GM12878 (cell line): ENCODE data around the gene TCOF1. TPM values are rescaled to one million over a fixed set of nuclear protein-coding genes. Genes with fewer than 3 reads are reported as not detected.

ENCODE experiments used
- BMI1 ChIP-seq: fragments of 450-650 bp; IDR thresholded peaks from 2 replicates; pipeline ENCODE4 v1.6.1; 2016; ENCODE audit warnings: mild to moderate bottlenecking, moderate library complexity, borderline replicate concordance
- ETV6 ChIP-seq, 2 experiments: fragments of 450-650 bp in 1 of 2; IDR thresholded peaks in 1 of 2; conservative IDR thresholded peaks in 1 of 2; 2 replicates each; pipeline ENCODE4 v1.6.1; 2014; ENCODE audit warnings: antibody characterized with exemption in 1 of 2, borderline replicate concordance in 1 of 2, low read depth in 1 of 2, mild to moderate bottlenecking in 1 of 2, moderate library complexity in 1 of 2
- FOS ChIP-seq: IDR thresholded peaks from 3 replicates; pipeline ENCODE4 v1.6.1; 2011; ENCODE audit warnings: borderline replicate concordance; ENCODE audit not compliant: insufficient read length; ENCODE audit errors: extremely low read depth
- HDAC6 ChIP-seq: fragments of 200-600 bp; sonication (generic); IDR thresholded peaks from one replicate; pipeline ENCODE4 v1.8.0; 2017; ENCODE audit warnings: antibody characterized with exemption; ENCODE audit not compliant: unreplicated experiment
- IKZF2 ChIP-seq, 2 experiments: fragments of 450-650 bp; IDR thresholded peaks; 2 replicates each; pipeline ENCODE4 v1.6.1; 2017; ENCODE audit warnings: mild to moderate bottlenecking in 2 of 2, moderate library complexity in 2 of 2
- NRF1 ChIP-seq: conservative IDR thresholded peaks from 2 replicates; pipeline ENCODE4 v1.6.1; 2011; ENCODE audit warnings: mild to moderate bottlenecking, low read depth, low read length, improper control_type of control experiment
- POLR2AphosphoS2 ChIP-seq: IDR thresholded peaks from 2 replicates; pipeline ENCODE4 v1.6.1; 2011; ENCODE audit warnings: low read depth, mild to moderate bottlenecking, low read length, improper control_type of control experiment, moderate library complexity
- SIN3A ChIP-seq: IDR thresholded peaks from 2 replicates; pipeline ENCODE4 v1.6.1; 2012; ENCODE audit warnings: low read depth, low read length, improper control_type of control experiment
- SREBF1 ChIP-seq: IDR thresholded peaks from 2 replicates; pipeline ENCODE4 v1.6.1; 2012; ENCODE audit warnings: mild to moderate bottlenecking, low read length
- TCF7 ChIP-seq: IDR thresholded peaks from 2 replicates; pipeline ENCODE4 v1.6.1; 2014; ENCODE audit warnings: antibody characterized with exemption, borderline replicate concordance
- ZBED1 ChIP-seq: IDR thresholded peaks from 2 replicates; pipeline ENCODE4 v1.6.1; 2016; ENCODE audit warnings: borderline replicate concordance
- polyA plus RNA-seq, 11 experiments: library from polyadenylated mRNA; depleted of rRNA in 4 of 11; unstranded in 6 of 11; stranded (reverse) in 5 of 11; fragments of >200 nt; fragmentation: Nextera tagmentation in 4 of 11; fragmentation: Illumina TruSeq in 1 of 11; extraction: Ambion mirVana in 4 of 11; extraction: Trizol in 1 of 11; gene quantifications; 1 replicate in 1 of 11; 2 replicates in 10 of 11; pipeline versions ENCODE4 v1.2.1 to v1.2.3, GENCODE V29; 2011 to 2016; ENCODE audit warnings: inconsistent platforms in 2 of 11, missing spikeins in 2 of 11, low read depth in 1 of 11
- total RNA-seq, 4 experiments: library from RNA; depleted of rRNA in 3 of 4; stranded (reverse); fragments of >200 nt in 3 of 4; fragmentation: Illumina TruSeq in 1 of 4; extraction: Trizol in 1 of 4; gene quantifications; 2 replicates each; pipeline versions ENCODE4 v1.2.1 to v1.2.3, GENCODE V29; 2013 to 2021
- TF ChIP-seq, protein P1 (sequence below): fragments of 450-650 bp; IDR thresholded peaks from 2 replicates; pipeline ENCODE4 v1.6.1; 2017; ENCODE audit warnings: mild to moderate bottlenecking, moderate library complexity
- TF ChIP-seq, protein P2 (sequence below): IDR thresholded peaks from 2 replicates; pipeline ENCODE4 v1.6.1; 2012; ENCODE audit warnings: mild to moderate bottlenecking, low read depth, low read length
- TF ChIP-seq, protein P3 (sequence below): IDR thresholded peaks from 2 replicates; pipeline ENCODE4 v1.6.1; 2011; ENCODE audit warnings: mild to moderate bottlenecking, low read depth, low read length, moderate library complexity; ENCODE audit not compliant: insufficient replicate concordance
- TF ChIP-seq, protein P4 (sequence below): fragments of 450-650 bp; IDR thresholded peaks from 2 replicates; pipeline ENCODE4 v1.6.1; 2016; ENCODE audit warnings: mild to moderate bottlenecking
- TF ChIP-seq, protein P5 (sequence below): IDR thresholded peaks from 2 replicates; pipeline ENCODE4 v1.6.1; 2012; ENCODE audit warnings: low read depth, low read length, improper control_type of control experiment

TCOF1 gene
- total and polyA plus RNA-seq, 10 of the 15 experiments (the other 5 are each of a cell fraction or from before 2014, with no cell fraction given) = 8.7 to 83.9 (median 38.9) TPM

DNA sequence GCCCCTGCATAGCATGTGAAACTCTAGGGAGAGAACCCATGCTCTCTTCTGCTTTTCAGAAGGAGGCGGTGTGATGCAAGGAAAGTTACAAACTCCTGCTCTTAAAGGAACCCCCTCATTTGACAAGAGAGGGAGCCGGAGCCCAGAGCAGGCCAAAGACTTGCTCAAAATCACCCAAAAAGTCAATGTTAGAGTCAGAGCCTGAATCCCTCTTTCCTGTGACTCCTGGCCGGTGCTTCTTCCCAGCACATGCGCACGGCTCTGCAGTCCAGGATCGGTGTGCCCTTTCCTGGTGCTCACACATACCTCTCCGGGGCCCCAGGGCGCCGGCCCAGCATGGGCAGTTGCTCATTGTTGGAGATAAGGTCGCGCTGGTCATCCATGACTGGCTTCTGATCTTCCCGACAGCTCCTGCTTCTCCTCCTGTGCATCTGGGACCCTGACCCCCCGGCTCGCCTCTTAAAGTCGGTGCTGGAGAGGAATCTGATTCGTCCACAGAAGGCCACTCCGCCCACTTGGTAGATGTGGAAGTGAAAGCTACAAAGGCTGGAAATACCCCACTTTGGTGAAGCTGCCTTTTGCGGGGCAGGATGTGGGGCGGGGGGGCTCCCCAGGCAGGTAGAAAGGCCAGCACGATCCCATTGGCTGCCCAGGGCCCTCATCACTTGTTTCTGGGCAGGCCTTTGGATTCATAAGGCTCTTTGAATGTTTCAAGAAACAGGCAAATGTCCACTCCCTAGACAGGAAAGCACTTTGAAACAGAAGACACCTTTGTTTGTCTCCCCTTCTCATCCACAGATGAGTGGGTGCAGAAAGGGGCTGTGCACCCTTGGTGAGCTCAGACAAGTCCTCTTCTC, 55.0 kb downstream of the TCOF1 start, which contains the start of gene CD74 (continued):
- TF ChIP-seq, protein P1, sequence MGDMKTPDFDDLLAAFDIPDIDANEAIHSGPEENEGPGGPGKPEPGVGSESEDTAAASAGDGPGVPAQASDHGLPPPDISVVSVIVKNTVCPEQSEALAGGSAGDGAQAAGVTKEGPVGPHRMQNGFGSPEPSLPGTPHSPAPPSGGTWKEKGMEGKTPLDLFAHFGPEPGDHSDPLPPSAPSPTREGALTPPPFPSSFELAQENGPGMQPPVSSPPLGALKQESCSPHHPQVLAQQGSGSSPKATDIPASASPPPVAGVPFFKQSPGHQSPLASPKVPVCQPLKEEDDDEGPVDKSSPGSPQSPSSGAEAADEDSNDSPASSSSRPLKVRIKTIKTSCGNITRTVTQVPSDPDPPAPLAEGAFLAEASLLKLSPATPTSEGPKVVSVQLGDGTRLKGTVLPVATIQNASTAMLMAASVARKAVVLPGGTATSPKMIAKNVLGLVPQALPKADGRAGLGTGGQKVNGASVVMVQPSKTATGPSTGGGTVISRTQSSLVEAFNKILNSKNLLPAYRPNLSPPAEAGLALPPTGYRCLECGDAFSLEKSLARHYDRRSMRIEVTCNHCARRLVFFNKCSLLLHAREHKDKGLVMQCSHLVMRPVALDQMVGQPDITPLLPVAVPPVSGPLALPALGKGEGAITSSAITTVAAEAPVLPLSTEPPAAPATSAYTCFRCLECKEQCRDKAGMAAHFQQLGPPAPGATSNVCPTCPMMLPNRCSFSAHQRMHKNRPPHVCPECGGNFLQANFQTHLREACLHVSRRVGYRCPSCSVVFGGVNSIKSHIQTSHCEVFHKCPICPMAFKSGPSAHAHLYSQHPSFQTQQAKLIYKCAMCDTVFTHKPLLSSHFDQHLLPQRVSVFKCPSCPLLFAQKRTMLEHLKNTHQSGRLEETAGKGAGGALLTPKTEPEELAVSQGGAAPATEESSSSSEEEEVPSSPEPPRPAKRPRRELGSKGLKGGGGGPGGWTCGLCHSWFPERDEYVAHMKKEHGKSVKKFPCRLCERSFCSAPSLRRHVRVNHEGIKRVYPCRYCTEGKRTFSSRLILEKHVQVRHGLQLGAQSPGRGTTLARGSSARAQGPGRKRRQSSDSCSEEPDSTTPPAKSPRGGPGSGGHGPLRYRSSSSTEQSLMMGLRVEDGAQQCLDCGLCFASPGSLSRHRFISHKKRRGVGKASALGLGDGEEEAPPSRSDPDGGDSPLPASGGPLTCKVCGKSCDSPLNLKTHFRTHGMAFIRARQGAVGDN = peak; percentile 97
- TF ChIP-seq NRF1 = no peak
- TF ChIP-seq POLR2AphosphoS2 = peak; percentile 100
- peak; percentile 80 to 87 for TF ChIP-seq IKZF2 (IDR thresholded peaks at IDR 0.05)
- peak in 1 of 2 experiments; percentile 36; a peak in 1 of 4 replicates for TF ChIP-seq ETV6 (conservative IDR thresholded peaks at IDR 0.05 in 1 of 2, IDR thresholded peaks at IDR 0.05 in 1 of 2; ENCODE audit: borderline replicate concordance in 1 of 2, low read depth in 1 of 2)
- TF ChIP-seq, protein P2, sequence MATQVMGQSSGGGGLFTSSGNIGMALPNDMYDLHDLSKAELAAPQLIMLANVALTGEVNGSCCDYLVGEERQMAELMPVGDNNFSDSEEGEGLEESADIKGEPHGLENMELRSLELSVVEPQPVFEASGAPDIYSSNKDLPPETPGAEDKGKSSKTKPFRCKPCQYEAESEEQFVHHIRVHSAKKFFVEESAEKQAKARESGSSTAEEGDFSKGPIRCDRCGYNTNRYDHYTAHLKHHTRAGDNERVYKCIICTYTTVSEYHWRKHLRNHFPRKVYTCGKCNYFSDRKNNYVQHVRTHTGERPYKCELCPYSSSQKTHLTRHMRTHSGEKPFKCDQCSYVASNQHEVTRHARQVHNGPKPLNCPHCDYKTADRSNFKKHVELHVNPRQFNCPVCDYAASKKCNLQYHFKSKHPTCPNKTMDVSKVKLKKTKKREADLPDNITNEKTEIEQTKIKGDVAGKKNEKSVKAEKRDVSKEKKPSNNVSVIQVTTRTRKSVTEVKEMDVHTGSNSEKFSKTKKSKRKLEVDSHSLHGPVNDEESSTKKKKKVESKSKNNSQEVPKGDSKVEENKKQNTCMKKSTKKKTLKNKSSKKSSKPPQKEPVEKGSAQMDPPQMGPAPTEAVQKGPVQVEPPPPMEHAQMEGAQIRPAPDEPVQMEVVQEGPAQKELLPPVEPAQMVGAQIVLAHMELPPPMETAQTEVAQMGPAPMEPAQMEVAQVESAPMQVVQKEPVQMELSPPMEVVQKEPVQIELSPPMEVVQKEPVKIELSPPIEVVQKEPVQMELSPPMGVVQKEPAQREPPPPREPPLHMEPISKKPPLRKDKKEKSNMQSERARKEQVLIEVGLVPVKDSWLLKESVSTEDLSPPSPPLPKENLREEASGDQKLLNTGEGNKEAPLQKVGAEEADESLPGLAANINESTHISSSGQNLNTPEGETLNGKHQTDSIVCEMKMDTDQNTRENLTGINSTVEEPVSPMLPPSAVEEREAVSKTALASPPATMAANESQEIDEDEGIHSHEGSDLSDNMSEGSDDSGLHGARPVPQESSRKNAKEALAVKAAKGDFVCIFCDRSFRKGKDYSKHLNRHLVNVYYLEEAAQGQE = peak; percentile 68
- TF ChIP-seq SIN3A = peak; percentile 75
- TF ChIP-seq HDAC6 = peak; percentile 94
- TF ChIP-seq TCF7 = peak; percentile 60
- TF ChIP-seq, protein P3, sequence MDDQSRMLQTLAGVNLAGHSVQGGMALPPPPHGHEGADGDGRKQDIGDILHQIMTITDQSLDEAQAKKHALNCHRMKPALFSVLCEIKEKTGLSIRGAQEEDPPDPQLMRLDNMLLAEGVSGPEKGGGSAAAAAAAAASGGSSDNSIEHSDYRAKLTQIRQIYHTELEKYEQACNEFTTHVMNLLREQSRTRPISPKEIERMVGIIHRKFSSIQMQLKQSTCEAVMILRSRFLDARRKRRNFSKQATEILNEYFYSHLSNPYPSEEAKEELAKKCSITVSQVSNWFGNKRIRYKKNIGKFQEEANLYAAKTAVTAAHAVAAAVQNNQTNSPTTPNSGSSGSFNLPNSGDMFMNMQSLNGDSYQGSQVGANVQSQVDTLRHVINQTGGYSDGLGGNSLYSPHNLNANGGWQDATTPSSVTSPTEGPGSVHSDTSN = peak; percentile 68
- TF ChIP-seq ZBED1 = peak; percentile 99
- TF ChIP-seq SREBF1 = 0 out of 2 replicates have a peak, but pooled peaks have one; percentile 14
- no peak for TF ChIP-seq BMI1
- TF ChIP-seq, protein P4, sequence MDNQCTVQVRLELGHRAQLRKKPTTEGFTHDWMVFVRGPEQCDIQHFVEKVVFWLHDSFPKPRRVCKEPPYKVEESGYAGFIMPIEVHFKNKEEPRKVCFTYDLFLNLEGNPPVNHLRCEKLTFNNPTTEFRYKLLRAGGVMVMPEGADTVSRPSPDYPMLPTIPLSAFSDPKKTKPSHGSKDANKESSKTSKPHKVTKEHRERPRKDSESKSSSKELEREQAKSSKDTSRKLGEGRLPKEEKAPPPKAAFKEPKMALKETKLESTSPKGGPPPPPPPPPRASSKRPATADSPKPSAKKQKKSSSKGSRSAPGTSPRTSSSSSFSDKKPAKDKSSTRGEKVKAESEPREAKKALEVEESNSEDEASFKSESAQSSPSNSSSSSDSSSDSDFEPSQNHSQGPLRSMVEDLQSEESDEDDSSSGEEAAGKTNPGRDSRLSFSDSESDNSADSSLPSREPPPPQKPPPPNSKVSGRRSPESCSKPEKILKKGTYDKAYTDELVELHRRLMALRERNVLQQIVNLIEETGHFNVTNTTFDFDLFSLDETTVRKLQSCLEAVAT = peak; percentile 100
- TF ChIP-seq FOS = peak; percentile 38
- TF ChIP-seq, protein P5, sequence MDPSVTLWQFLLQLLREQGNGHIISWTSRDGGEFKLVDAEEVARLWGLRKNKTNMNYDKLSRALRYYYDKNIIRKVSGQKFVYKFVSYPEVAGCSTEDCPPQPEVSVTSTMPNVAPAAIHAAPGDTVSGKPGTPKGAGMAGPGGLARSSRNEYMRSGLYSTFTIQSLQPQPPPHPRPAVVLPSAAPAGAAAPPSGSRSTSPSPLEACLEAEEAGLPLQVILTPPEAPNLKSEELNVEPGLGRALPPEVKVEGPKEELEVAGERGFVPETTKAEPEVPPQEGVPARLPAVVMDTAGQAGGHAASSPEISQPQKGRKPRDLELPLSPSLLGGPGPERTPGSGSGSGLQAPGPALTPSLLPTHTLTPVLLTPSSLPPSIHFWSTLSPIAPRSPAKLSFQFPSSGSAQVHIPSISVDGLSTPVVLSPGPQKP = no peak
